Stimulated activated CD8-positive, alpha-beta memory T cell treated with anti-CD3 and anti-CD28 coated beads, Interleukin-4, amount 100 ng/mL, for 1 hour (primary cell): ENCODE results near the gene INPP5E.

Experiments used
- DNase-seq, 2 donors: peaks; one replicate each; pipeline ENCODE4 v3.0.0-alpha.2; 2020; ENCODE audit warnings: low read depth in 2 of 2, low spot score in 1 of 2

The INPP5E gene

DNA sequence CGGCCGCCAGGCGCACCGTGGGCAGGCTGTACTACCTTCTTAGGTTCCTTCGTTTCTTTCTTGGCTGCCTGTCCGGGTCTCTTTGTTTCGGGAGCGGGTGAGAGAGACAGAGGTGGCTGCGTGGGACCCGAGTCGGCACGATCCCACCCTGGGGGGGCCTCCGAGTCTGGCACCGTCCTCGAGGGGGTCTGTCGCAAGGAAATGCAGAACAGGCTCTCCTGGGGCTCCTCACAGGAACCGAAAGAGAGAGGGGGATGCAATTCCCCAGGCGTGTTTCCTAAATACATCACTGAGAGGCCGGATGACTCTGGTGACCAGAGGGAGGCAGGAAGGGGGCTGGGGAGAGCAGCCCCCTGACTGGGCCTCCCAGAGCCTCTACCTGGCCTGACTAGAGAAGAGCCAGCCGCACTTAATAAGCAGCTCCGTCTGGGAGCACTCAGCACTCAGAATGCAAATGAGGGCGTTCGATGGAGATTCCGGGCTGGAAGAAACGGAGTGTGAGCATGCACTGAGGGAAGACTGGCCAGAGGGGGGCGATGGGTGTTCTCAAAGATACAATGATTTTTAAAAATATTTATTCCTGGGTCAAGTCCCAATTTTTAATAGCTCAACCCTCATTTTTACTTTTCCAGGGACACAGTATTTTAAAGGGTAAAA, 11.7 kb upstream of the INPP5E start:
- DNase-seq: no peak

DNA sequence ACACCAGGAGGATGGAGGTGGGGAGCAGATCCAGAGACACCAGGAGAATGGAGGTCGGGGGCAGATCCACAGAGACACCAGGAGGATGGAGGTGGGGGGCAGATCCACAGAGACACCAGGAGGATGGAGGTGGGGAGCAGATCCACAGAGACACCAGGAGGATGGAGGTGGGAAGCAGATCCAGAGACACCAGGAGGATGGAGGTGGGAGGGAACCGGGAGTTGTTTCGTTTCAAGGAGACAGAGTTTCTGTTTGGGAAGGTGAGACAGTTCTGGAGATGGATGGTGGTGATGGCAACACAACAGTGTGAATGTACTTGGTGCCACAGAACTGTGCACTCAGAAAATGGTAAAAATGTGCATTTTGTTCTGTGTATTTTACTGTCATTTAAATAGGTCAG, 9.0 kb upstream of the INPP5E start:
- no peak for DNase-seq

DNA sequence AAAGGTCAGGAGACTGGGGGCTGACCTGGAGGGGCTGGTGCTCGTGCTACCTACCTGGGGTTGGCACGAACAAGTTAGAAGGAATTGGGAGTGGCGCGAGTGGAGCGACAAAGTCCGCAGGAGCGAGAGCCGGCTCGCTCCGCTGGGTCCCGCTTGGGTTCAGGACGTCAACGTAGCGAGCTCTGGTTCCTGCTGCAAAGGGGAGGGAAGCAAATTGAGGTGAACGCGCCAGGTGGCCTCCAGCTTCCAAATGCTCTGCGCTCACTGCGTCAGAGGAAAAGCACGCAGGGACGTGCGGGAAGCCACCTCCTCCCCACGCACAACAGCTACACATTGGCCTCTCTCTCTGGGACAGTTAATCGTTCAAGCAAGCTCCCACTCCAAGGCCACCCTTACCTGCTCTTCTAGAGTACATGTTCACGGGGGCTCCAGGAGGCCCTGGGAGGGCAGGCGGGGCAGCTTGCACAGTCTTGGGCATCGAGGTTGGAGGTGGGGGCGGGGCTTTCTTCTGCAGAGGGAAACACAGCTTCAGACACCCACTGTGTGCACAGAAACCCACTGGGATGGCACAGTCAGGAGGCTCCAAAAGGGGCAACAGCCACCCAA, 7.6 kb upstream of the INPP5E start:
- no peak for DNase-seq

DNA sequence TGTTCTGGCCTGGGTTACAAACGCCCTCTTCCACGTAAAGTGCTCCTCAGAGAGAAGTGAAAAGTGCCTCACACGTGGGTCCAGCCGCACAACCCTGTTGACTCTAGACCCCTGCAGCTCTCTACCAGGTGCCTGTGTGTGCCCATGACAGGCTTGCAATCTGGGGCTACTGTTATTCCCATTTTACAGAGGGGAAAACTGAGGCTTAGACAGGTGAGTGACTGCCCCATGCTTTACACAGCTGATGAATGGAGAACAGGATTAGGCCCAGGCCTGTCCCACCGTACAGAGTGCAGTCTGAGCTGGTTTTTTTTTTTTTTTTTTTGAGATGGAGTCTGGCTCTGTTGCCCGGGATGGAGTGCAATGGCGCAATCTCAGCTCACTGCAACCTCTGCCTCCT, 6.2 kb upstream of the INPP5E start:
- no peak for DNase-seq

DNA sequence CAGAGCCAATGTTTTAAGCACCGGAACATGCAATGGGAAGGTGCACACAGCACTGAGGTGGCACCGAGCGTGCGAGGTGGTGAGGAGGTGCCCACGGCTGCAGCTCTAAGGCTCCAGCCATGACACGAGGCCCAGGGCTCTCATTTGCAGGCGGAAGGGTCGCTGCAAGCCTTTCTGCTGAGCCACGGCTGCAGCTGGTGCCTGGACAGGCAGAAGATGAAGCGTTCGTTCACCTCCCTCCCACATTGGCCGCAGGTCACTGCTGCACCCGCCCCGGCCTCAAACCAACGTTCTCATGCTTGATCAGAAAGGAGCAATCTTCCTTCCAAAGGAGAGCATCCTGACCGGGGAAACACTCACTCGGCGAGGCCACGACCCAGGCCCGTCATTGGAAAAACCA, 4.5 kb upstream of the INPP5E start:
- no peak for DNase-seq

DNA sequence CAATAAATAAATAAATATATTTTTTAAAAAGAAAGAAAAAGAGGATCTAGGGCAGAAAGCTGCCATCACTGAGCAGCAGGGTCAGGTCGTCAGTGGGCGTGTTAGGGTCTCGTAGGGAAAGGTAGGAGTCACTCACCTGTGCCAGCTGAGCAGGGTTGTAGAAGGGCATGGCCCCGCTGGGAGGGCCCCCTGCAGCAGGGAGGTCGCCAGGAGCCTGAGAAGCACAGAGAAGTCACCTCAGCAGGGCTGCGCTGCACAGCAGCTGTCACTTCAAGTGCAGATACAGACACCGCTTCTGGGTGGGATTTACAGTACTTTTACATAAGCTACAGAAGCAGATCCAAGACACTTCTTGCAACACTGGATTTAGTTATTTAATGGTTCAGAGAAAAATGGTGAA, 4.0 kb upstream of the INPP5E start:
- no peak for DNase-seq

DNA sequence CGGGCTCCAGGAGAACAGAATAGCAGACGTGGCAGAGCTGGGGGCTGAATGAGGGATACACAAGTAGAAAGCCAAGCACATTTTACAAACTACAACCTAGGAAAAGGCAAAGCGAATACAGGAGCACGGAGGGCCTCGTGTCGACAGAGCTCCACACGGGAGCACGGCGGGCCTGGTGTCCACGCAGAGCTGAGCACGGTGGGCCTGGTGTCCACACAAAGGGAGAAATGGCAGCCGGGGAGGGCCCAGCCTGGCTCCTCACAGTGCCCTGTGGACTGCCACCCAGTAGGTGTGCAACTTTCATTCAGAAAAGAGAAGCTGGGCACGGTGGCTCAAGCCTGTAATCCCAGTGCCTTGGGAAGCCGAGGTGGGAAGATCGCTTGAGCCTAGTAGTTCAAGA, 3.4 kb upstream of the INPP5E start:
- no peak for DNase-seq

DNA sequence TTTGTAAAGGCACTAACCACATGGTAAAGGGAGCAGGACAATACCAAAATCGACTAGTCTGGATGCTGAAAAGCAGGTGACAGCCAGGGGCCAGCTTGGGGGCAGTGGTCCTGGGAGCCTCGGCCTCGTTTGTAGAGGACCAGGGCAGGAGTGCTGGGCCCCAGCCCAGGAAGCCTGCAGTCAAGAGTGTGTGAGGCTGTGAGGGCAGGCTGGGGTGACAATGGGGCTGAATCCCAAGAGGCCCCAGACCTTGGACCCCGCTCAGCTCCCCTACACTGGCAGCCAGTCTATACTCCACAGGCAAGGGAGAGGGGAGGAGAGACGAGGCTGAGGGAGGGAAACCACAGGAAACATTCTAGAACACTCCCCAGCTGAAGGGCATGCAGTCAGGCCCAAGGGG, 2.6 kb upstream of the INPP5E start:
- no peak for DNase-seq

DNA sequence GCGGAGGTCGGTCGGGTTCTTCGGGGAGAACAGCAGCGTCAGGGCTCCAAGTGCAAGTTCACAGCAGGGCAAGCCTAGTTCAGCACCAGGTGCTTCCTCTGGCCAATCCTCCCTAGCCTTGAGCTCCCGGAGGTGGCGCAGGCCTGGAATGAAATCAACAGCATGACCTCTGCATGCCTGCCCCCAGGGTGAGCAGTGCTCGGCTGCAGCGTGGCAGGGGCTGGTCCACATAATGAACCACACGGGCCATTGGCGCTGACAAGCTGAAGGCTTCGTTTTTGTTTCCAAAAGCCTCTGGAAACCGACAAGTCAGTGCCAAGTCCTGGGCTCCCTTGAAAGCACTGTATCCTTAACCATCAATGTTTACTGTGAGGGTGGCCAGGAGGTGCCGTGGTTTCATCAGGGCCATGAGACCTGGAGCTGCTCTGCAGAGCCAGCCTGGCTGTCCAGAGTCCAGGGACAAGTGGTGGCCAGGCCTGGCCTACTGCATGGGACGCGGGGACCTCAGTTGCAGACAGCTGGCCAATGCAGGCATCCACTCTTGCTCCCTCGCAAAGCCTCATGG, 2.1 kb upstream of the INPP5E start:
- DNase-seq: no peak

DNA sequence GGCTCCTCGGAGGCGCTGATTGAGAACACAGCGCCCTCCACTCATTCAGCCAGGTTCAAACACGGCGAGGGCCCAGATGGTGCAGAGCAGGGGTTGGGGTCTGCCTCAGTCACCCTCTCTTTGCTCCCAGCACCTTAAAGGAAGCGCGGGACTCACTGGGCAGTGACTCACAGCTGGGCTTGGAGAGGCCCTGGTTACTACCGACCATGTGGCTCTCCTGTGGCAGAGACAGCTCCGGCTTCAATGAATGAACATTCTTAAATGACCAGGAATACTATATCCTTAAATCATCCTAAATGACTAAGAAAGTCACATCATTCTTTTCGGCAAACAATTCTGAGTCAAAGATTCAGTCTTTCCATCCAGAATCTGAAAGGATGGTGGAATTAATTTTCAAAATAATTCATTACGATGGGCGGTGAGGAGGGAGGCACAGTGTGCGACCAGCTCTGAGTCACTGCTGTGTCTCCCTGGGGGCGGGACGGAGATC, 1.6 kb upstream of the INPP5E start:
- DNase-seq: no peak

DNA sequence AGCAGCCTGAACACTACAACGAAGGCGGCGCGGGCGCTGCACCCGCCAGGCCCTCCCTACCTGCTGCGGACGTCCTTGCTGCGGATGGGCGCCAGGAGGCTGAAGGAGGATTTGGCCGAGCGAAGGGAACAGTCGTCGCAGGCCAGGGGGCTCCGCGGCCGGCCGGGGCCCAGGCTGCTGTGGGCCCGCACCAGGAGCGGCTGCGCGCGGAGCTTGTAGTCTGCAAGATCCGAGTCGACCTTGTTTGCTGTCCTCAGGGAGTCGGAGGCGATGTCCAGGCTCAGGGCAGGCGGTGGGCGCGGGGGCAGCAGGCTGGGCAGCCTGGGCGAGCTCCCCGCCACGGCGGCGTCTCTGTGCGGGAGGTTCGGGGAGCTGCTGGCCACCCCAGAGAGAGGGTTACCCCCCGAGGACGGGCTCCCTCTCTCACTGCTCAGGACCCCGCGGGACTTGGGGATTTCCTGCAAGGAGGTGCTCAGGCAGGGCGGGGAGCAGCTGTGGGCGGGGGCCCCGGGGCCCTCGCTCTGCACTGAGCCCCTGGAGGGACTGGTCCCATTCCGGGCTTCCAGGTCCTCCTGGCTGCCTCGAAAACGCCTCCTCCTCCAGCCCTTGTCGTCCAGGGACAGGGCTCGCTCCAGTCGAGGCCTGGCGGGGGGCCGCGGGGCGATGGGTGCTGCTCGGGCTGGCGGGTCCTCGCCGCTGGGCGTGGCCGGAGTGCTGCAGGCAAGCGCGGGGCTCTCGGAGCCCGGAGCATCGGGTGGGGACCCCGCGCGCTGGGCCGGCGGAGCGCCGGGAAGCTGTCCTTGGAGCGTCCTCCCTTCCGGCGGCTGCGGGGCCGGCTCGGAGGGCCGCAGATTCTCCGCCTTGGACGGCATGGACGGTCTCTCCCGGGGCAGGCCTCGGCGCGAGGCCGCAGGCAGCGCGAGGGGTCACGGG, 831 bp downstream of the INPP5E start:
- DNase-seq: peak in 1 of 2 donors; percentile 25

DNA sequence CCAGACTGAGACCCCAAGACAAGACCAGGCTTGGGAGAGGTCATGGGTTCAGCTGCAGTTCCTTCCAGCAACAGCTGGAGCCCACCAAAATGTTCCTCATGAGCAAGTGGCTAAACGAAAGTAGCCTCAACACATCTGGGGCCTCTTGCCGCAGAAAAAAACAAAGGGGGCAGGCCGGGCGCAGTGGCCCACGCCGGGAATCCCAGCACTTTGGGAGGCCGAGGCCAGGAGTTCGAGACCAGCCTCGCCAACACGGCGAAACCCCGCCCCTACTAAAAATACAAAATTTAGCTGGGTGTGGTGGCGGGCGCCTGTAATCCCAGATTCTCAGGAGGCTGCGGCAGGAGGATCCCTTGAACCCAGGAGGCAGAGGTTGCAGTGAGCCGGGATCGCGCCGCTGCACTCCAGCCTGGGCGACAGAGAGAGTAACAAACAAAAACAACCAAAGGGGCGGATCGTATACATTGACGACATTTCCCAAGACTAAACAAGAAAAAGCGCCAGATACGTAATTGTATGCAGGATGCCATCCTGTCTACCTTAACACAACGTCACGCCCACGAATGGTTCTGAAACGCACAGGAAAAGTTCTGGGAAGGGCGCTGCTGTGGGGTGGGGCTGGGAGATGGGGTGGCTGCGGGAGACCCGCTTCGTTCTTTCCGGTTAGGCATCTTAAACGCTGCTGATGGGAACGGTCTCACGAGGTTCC, 1.7 kb downstream of the INPP5E start:
- no peak for DNase-seq

DNA sequence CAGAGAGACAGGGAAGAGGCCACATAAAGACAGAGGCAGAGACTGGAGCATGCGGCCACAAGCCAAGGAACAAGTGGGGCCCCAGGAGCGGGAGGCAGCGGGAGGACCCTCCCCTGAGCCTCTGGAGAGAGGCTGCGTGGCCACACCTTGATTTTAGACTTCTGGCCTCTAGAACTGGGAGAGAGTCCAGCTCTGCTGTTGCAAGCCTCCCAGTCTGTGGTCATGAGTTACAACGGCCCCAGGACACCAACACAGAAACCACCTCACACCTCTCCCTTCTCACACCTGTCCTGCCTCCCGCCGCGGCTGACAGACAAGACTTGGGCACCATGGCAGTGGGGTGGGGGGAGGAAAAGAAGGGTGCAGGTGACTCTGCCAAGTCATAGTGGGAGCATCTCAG, 2.2 kb downstream of the INPP5E start:
- DNase-seq: no peak

DNA sequence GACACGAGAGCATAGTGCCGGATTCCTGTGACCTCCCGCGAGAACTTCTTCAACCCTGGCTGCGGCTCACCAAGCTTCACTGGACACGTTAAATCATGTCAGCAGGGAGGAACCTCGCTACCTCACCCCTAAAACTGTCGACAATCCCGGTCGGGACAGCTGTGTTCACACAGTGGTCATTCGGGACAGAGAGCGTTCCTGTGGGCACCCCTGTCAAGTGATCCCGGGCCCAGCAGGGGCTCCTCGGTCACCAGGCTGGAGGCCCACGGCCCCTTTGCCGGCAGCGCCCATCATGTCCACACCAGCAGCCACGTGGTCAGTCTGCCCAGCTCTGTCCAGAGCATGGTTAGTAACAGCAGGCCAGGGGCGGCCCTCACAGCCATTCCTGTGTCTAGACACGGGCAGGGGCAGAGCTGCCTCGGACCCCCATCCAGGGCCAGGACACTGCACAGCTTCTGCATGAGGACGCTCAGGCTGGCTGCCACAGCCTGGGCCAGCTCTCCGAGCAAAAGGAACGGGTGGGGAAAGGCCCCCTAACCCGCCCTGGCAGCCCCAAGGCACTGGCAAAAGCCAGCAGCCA, 3.5 kb downstream of the INPP5E start:
- no peak for DNase-seq

DNA sequence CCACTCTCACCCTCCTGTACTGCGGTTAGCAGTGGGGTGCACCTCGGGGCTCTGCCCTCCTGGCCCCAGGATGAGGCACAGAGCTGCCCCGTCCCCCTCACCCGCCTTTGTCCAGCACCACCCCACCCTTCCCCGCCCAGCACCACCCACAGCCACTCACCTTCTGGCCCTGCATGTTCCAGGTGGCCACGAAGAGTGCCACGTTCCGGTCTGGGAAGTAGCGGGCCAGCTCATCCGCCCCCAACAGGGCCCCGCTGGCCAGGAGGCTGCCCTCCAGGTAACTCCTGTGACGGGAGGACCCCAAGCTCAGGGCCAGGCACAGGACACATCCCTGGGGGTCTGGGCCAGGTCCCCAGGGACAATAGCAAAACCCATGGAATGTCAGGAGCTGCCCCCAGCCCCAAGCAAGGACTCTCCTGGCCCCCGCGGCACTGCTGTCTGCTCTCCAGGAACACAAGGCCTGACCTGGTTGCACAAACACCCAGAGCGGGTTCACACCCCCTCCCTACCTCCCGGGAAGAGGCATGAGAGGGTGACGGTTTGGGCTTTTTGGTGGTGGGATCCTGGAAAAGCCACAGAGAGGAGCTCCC, 5.0 kb downstream of the INPP5E start:
- DNase-seq: no peak

DNA sequence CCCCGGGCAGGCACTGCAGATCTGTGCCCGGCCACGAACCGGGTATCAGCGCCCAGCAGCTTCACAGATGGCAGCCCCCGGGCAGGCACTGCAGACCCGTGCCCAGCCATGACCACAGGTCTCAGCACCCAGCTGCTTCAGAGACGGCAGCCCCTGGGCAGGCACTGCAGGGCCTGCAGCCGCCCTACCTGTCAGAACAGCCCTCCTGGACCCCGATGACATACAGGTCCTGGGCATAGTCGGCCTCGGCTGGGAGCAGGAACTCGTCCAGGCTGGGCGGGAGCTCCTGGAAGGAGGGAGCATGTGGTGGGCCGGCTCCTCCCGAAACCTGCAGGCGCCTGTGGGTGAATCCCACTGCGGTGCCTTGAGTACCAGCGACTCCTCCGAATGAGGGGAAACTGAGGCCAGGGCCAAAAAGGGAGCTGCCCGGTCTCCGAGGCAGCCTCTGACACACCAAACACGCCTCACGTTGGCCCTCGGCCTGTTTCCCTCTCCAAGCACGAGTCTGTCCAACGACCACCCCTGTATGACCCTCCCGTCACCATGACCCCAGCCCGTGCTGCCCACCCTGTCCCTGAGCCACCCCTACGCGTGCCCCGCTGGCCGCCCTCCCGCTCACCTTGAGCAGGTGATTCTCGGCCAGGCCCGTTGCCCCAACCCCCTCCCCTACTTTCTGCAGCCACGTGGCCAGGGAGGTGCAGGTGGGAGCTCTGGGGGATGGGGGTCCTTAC, 5.6 kb downstream of the INPP5E start:
- no peak for DNase-seq

DNA sequence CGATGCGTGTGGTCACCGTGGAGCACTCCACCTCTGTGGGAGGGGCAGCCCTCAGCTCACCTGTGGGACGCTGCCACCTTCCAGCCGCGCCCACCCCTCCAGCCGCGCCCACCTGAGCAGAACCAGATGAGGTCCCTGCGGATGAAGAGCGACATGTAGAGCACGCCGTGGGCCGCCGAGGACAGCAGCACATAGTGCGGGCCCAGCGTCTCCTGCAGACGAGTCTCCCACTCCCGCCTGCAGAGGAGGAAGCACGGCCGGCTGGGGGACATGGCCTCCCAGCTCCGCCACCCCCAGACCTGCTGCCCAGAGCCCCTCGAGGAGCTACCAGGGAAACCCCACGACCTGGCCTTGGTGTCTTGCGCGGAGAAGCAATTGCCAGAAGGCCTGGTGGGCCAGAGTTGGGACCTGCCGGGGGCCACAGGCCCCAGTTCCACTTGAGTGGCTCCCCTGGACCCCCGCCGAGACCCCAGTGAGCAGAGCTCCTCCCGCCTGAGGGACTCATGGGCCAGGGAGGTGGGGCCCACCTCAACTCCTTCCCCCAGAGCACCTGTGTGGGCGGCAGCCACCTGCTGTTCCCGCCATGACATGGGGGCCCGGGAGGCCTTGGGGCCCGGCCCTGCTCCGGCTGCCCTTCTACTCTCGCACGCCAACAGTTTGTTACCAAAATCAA, 6.5 kb downstream of the INPP5E start:
- no peak for DNase-seq

DNA sequence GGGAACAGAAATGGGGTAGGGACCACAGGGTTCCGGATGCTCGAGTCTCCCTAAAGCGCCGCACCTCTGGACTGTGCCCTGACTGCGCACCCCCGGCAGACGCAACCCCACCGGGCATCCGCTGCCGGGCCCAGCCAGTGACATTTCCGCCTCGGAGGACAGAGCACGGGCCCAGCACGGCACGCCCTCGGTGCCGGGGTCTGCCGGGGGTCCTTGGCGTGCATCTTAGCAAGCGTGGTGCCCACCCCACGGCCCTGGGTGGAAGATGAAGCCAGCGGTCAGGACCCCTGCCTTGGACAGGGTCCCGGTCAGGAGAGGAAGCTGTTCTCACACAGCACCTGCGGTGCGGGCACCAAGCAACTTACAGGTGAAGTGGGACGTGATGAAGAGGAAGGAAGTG, 7.1 kb downstream of the INPP5E start:
- no peak for DNase-seq

DNA sequence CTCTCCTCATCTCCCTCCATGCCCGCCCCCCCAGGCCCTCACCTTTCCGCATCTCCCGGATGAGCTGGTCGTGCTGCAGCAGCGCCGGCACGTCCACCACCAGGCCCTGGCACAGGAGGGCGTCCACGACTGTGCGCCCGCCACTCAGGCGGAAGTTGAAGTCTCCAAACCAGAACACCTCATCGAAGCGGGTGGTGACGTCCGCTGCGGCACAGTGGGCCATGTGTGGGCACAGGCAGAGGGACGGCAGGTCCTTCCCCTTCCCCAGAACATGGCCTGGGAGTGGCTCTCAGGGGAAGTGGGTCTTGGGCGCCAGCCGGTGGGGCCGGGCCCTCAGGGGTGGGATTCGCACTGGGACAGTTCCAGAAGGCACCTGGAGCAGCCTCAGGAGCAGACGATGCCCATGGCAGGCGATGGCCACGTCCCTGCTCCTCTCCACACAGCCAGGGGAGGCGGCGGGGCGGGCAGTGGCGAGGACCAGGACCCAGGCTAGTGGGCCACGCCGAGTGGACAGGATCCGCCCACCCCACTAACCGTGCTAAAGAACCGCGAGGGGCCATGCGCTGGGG, 7.8 kb downstream of the INPP5E start:
- DNase-seq: no peak
